ENCODE results near the gene CPLANE1.

The CPLANE1 gene

GRCh38 chr5:37063739-37064138 lies 185.4 kb downstream of the CPLANE1 start:
- DNase-seq, result no peak

DNA sequence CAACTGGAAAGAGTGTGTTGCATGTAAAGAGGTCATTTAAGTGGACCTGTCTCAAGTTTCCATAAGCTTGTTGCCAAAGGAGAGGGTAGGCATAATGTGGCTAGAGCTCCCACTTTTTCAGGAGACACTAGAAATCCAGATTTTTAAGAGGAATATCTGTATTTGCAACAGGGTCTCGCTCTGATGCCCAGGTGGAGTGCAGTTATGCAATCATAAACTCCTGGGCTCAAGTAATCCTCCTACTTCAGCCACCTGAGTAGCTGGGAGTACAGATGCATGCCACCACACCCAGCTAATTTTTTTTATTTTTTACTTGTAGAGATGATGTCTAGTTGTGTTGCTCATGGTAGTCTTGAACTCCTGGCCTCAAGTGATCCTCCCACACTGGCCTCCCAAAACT lies 189.1 kb downstream of the CPLANE1 start:
- no peak for DNase-seq

DNA sequence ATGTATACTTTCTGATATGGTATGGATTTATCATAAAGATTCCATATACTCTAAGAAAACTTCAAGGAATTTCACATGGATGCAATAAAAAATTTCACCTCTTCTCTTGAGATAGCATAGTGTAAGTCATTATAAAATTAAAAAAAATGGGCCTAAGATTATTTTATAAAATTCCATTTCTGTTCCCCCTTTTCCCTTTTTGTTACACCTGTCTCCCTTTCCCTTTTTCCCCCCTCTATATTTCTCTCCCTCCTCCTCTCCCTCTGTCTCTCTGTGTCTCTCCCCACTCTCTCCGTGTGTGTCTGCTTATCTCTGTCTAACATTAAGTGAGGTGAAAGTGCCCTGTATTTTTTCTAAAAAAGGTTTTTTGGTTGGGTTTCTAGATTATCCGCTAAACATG lies 192.4 kb downstream of the CPLANE1 start:
- DNase-seq, result no peak

Measured in suppressor macrophage (primary cell).